Measurements from ENCODE around the gene PCDHGC5.

The PCDHGC5 gene

GRCh38 chr5:141513627-141514329 lies 24.9 kb downstream of the PCDHGC5 start:
- DNase-seq, result peak in 1 of 3 experiments; percentile 63

- DNase-seq, result peak in 1 of 3 experiments; percentile 80
These were observed 25.7 kb downstream of the PCDHGC5 start for GRCh38 chr5:141514330-141515133.

GRCh38 chr5:141515141-141515540 lies 26.3 kb downstream of the PCDHGC5 start:
- no peak for DNase-seq

- DNase-seq, result no peak
These were observed 27.2 kb downstream of the PCDHGC5 start for GRCh38 chr5:141515946-141516671.

- no peak for DNase-seq
These were observed 27.8 kb downstream of the PCDHGC5 start for GRCh38 chr5:141516672-141517025.

- DNase-seq, result no peak
These were observed 28.4 kb downstream of the PCDHGC5 start for GRCh38 chr5:141517312-141517711.

GRCh38 chr5:141517880-141518617 lies 29.2 kb downstream of the PCDHGC5 start:
- no peak for DNase-seq

- no peak for DNase-seq
These were observed 29.7 kb downstream of the PCDHGC5 start for GRCh38 chr5:141518618-141519015.

- no peak for DNase-seq
These were observed 31.0 kb downstream of the PCDHGC5 start for GRCh38 chr5:141519605-141520565.

GRCh38 chr5:141521244-141521781 lies 32.4 kb downstream of the PCDHGC5 start:
- DNase-seq, result no peak

- DNase-seq, result no peak
These were observed 33.4 kb downstream of the PCDHGC5 start for GRCh38 chr5:141522301-141522700.

GRCh38 chr5:141523991-141524390 lies 35.1 kb downstream of the PCDHGC5 start:
- no peak for DNase-seq

GRCh38 chr5:141524604-141525597 lies 36.0 kb downstream of the PCDHGC5 start:
- DNase-seq, result peak; percentile 47 to 81 (median 78)

- DNase-seq, result no peak
These were observed 36.8 kb downstream of the PCDHGC5 start for GRCh38 chr5:141525653-141526052.

- DNase-seq, result no peak
These were observed 38.5 kb downstream of the PCDHGC5 start for GRCh38 chr5:141527426-141527825.

GRCh38 chr5:141528291-141528984 lies 39.6 kb downstream of the PCDHGC5 start:
- no peak for DNase-seq

GRCh38 chr5:141529002-141529401 lies 40.1 kb downstream of the PCDHGC5 start:
- DNase-seq, result no peak

GRCh38 chr5:141529873-141530272 lies 41.0 kb downstream of the PCDHGC5 start:
- DNase-seq, result no peak

GRCh38 chr5:141532726-141533125 lies 43.8 kb downstream of the PCDHGC5 start:
- DNase-seq, result no peak
